Body of pancreas (tissue), 4 donors: ENCODE measurements around the gene ZNF394.

Experiments
- CTCF ChIP-seq, 7 experiments: fragments of 450-650 bp in 4 of 7; fragments of 200-600 bp in 3 of 7; sonication (generic) in 3 of 7; IDR thresholded peaks; one replicate each; pipeline ENCODE4 v1.5.1; 2016 to 2019; ENCODE audit warnings: antibody characterized with exemption in 7 of 7
- POLR2A ChIP-seq, 3 donors: fragments of 450-650 bp; IDR thresholded peaks; one replicate each; pipeline ENCODE4 v1.6.1; 2016; ENCODE audit warnings: antibody characterized with exemption in 3 of 3, mild to moderate bottlenecking in 2 of 3

GRCh38 chr7:99525713-99526440 is 25.8 kb upstream of the ZNF394 start:
- TF ChIP-seq CTCF (IDR thresholded peaks at IDR 0.05) (peak in 3 of 7 experiments; percentile 22 to 31 (median 23)), POLR2A (IDR thresholded peaks at IDR 0.05) (no peak)
